Ascending aorta (tissue), 2 donors: Measurements from ENCODE around the gene GFPT2. TPM values are rescaled to one million over a fixed set of nuclear protein-coding genes. Genes with fewer than 3 reads are reported as not detected.

Experiments
- DNase-seq, 2 donors: peaks; one replicate each; pipeline ENCODE4 v3.0.0-alpha.2; 2019; ENCODE audit warnings: low spot score in 2 of 2
- H3K27ac ChIP-seq, 2 donors: fragments of 200-600 bp; sonication (generic); one replicate each; pipeline ENCODE4 v1.5.1; 2016 to 2017; ENCODE audit warnings: mild to moderate bottlenecking in 1 of 2
- H3K27me3 ChIP-seq: fragments of 200-600 bp; sonication (generic); one replicate; pipeline ENCODE4 v1.5.1; 2017
- H3K36me3 ChIP-seq, 2 donors: fragments of 200-600 bp; sonication (generic); one replicate each; pipeline ENCODE4 v1.5.1; 2016
- H3K4me1 ChIP-seq, 2 donors: fragments of 200-600 bp; sonication (generic); one replicate each; pipeline ENCODE4 v1.5.1; 2016 to 2017; ENCODE audit warnings: mild to moderate bottlenecking in 1 of 2
- H3K4me3 ChIP-seq, 2 donors: fragments of 200-600 bp; sonication (generic); one replicate each; pipeline ENCODE4 v1.5.1; 2016 to 2017; ENCODE audit warnings: mild to moderate bottlenecking in 1 of 2
- H3K9me3 ChIP-seq, 2 donors: fragments of 200-600 bp; sonication (generic); one replicate each; pipeline ENCODE4 v1.5.1; 2016
- intact Hi-C: fragments of 100-400 bp; cut with DNase I; formaldehyde crosslinking; loops from one replicate; pipeline ENCODE4 v1.15.1; 2023
- total RNA-seq: library from RNA; depleted of rRNA; stranded (reverse); fragments of >200 nt; gene quantifications from one replicate; pipeline ENCODE4 v1.1.0, GENCODE V29; 2016
- TF ChIP-seq, protein P1 (sequence below), 3 experiments: fragments of 200-600 bp in 2 of 3; fragments of 450-650 bp in 1 of 3; sonication (generic) in 2 of 3; IDR thresholded peaks; one replicate each; pipeline ENCODE4 v1.5.1; 2016 to 2019; ENCODE audit warnings: antibody characterized with exemption in 3 of 3, mild to moderate bottlenecking in 1 of 3, moderate library complexity in 1 of 3

GFPT2 gene
- total RNA-seq, 1 donor from 2014 or later, result 25.2 TPM

GRCh38 chr5:180364306-180364856 is 11.2 kb upstream of the GFPT2 start:
- Histone ChIP-seq H3K4me3 (no peak overlapping the region), H3K4me1 (no peaks in the 10 kb centered on the region), H3K27ac (no peak overlapping the region), H3K9me3 (no peaks in the 10 kb centered on the region), H3K27me3 (no peaks in the 10 kb centered on the region), H3K36me3 (no peaks in the 10 kb centered on the region)
- TF ChIP-seq, protein P1, sequence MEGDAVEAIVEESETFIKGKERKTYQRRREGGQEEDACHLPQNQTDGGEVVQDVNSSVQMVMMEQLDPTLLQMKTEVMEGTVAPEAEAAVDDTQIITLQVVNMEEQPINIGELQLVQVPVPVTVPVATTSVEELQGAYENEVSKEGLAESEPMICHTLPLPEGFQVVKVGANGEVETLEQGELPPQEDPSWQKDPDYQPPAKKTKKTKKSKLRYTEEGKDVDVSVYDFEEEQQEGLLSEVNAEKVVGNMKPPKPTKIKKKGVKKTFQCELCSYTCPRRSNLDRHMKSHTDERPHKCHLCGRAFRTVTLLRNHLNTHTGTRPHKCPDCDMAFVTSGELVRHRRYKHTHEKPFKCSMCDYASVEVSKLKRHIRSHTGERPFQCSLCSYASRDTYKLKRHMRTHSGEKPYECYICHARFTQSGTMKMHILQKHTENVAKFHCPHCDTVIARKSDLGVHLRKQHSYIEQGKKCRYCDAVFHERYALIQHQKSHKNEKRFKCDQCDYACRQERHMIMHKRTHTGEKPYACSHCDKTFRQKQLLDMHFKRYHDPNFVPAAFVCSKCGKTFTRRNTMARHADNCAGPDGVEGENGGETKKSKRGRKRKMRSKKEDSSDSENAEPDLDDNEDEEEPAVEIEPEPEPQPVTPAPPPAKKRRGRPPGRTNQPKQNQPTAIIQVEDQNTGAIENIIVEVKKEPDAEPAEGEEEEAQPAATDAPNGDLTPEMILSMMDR (IDR thresholded peaks at IDR 0.05), result no peak
- intact Hi-C loops, result no loop called here
- DNase-seq, result no peak

GRCh38 chr5:180360078-180360957 is 7.2 kb upstream of the GFPT2 start:
- Histone ChIP-seq H3K9me3 (no peaks in the 10 kb centered on the region), H3K4me1 (no peaks in the 10 kb centered on the region), H3K36me3 (no peaks in the 10 kb centered on the region), H3K27me3 (no peaks in the 10 kb centered on the region), H3K4me3 (no peak overlapping the region), H3K27ac (no peak overlapping the region)
- no peak for DNase-seq
- TF ChIP-seq, protein P1 (IDR thresholded peaks at IDR 0.05), result no peak
- intact Hi-C loops, result no loop called here

DNA sequence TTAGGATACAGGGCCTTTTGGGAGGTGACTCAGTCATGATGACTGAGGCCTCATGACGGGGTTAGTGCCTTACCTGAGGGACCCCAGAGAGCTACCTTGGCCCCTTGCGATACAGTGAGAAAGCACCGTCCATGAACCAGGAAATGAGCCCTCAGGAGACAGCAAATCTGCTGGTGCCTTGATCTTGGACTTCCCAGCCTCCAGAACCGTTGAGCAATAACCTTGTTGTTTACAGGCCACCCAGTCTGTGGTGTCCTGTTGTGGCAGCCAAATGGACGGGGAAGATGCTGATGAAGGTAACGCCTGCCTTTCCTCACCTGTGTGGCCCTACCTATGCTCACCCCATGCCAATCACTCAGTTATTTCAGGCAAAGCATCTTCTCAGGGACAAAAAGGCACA is 5.6 kb upstream of the GFPT2 start:
- H3K36me3 ChIP-seq, result no peaks in the 10 kb centered on the region
- DNase-seq, result no peak
- TF ChIP-seq, protein P1 (IDR thresholded peaks at IDR 0.05), result no peak
- intact Hi-C loops, result loop anchor here (10.0 kb wide), 3 partner anchors 446 to 886 kb away; partner anchors contain the start of genes MGAT1, RACK1 and TRIM7
- H3K27ac ChIP-seq, result no peak overlapping the region
- H3K9me3 ChIP-seq, result no peaks in the 10 kb centered on the region
- H3K4me3 ChIP-seq, result no peak overlapping the region
- no peaks in the 10 kb centered on the region for H3K27me3 ChIP-seq
- no peaks in the 10 kb centered on the region for H3K4me1 ChIP-seq

DNA sequence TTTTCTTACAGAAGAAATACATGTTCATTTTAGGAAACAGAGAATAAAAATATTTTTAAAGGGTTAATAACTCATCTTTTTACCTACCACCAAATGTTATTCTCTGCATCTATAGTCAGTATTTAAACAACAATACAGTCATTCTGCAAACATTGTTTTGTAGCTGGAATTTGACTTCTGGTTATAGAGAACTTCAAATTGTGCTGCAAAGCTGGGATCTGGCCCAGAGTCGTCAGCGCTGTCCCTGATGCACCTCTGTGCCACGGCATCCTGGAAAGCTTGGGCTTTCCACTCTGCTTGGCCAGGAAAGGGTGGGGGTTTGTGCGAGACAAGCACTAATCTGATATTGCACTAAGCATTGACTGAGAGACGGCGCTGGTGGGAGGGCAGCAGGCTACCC is 5.0 kb upstream of the GFPT2 start:
- H3K9me3 ChIP-seq, result no peaks in the 10 kb centered on the region
- H3K27me3 ChIP-seq, result no peaks in the 10 kb centered on the region
- no peak overlapping the region for H3K4me3 ChIP-seq
- H3K27ac ChIP-seq, result no peak overlapping the region
- intact Hi-C loops, result loop anchor here (10.0 kb wide), 3 partner anchors 447 to 887 kb away; partner anchors contain the start of genes MGAT1, RACK1 and TRIM7
- H3K4me1 ChIP-seq, result no peaks in the 10 kb centered on the region
- H3K36me3 ChIP-seq, result no peaks in the 10 kb centered on the region
- DNase-seq, result no peak
- TF ChIP-seq, protein P1 (IDR thresholded peaks at IDR 0.05), result no peak

- H3K36me3 ChIP-seq, result no peaks in the 10 kb centered on the region
- no peak overlapping the region for H3K4me3 ChIP-seq
- no peaks in the 10 kb centered on the region for H3K9me3 ChIP-seq
- H3K27ac ChIP-seq, result no peak overlapping the region
- TF ChIP-seq, protein P1 (IDR thresholded peaks at IDR 0.05), result no peak
- no peak for DNase-seq
- intact Hi-C loops, result loop anchor here (10.0 kb wide), 3 partner anchors 450 to 890 kb away; partner anchors contain the start of genes MGAT1, RACK1 and TRIM7
- H3K27me3 ChIP-seq, result no peaks in the 10 kb centered on the region
- H3K4me1 ChIP-seq, result peaks cover 0 to 3% of the 10 kb centered on the region in 2 donors
Observed at GRCh38 chr5:180354966-180355365, 1.8 kb upstream of the GFPT2 start.
